Islet of Langerhans (tissue), 1 donor: ENCODE results near the gene ANKRD29.

Experiments
- FAIRE-seq: peaks from one replicate; lab custom pipeline; 2011; peaks lifted over from hg19 to GRCh38; lab: Jason Lieb, UNC

Gene ANKRD29, protein sequence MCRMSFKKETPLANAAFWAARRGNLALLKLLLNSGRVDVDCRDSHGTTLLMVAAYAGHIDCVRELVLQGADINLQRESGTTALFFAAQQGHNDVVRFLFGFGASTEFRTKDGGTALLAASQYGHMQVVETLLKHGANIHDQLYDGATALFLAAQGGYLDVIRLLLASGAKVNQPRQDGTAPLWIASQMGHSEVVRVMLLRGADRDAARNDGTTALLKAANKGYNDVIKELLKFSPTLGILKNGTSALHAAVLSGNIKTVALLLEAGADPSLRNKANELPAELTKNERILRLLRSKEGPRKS

DNA sequence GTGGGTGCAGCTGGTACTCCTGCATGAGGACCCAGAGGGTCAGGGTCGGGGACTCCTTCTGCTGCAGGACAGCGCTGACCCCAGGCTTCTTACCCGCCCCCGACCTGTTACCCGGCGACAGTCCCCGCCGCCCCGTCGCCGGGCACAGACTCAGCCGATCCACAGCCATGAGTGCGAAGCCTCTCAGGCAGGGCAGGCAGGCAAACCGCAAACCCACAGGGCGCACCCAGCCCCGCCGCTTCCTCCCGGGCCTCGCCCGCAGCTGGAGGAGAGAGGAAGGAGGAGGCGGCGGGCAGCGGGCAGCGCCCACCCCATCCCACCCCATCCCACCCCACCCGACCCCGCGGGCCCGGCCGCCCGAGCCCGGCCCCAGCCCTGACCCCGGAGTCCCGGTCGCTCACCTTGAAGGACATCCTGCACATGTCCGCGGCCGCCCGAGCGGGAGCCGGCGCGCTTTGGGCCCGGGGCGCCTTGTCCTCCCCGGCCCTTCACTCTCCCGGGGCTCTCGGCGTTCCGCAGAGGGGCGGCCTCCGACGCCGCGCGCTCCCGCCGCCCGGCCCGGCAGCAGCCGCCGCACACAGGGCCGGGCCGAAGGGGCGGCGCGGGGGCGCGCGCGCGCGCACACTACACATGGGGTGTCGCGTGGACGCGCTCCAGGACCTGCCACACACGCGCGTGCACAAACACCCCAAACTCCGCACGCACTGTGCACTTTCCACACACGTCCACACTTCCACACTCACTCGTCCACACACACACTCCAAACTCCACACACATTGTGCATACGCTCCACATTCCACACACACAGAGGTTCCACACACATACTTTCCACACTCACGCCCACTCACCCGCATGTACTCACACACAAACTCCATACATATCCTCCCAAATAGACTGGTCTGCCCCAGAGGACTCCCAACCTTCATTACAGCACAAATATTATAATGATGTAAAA is at the start of gene ANKRD29:
Gene ANKRD29, minus strand, starts transcription at position 603 of the 955 bp plus-strand sequence. Its CDS starts 181 bp downstream, at position 422.
- FAIRE-seq: no peak

DNA sequence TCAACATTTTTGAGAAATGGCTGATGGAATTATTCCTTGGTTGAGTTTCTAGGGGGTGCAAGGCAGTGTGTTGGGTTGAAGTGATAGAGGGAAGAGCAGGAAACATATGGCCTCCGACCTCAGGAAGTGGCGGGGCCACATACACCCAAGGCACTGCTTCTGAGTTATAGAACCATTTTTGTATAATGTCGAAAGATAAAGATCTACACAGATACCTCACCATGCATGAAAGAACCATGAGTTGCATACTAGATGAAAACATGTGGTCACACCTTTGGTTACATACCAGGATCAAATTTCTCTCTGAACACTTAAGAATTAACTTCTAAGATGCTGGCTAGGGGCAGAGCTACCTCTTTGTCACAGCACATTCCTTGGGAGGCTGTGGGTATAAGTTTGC is 49.7 kb upstream of the ANKRD29 start:
- FAIRE-seq: no peak

- no peak for FAIRE-seq
Measured at GRCh38 chr18:23711426-23711825, 48.7 kb upstream of the ANKRD29 start.

- no peak for FAIRE-seq
Measured at GRCh38 chr18:23710946-23711345, 48.2 kb upstream of the ANKRD29 start.

DNA sequence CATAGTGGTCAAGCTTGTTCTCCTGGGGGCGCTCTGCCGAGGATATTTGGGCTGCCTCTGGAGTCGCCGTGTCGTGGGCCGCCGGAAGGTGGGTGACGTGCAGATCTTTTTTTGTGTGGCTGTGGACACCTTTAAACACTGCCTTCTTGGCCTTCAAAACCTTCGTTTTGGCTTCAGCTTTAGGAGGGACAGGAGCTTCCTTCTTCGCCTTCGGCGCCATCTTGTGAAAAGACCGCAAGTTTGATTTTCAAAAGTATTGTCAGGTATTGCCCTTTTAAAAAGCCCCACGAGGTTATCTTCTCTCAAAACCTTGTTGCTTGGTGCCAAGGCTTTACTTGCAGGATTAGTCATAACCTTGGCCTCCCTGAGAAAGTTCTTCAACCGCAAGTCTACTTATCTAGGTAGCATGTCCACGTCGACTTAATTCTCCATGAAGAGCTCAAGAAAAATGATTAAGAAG is 47.4 kb upstream of the ANKRD29 start:
- no peak for FAIRE-seq

DNA sequence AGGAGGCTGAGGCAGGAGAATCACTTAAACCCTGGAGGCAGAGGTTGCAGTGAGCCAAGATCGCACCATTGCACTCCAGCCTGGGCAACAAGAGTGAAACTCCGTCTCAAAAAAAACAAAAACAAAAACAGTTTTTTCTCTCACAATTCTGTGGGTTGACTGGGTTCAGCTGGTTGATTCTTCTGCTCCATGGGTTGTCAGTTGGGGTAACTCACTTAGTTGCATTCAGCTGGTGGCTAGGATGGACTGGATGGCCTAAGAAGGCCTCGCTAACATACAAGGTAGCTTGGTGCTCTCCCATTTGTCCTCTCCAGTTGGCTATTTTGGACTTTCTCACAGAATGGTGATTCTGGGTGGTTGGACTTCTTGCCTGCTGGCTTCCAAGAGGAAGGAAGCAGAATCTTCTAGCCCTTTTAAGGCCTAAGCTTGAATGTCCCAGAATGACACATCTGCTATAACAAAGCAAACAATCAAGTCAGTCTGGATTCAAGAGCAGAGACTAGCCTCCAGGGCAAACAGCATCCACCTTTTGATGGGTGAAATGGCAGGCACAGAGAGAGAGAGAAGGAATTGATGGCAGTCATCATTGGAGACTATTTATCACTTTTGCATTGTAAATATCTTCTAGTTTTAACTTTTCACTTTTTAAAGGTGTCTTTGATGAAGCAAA is 44.4 kb upstream of the ANKRD29 start:
- FAIRE-seq: no peak

DNA sequence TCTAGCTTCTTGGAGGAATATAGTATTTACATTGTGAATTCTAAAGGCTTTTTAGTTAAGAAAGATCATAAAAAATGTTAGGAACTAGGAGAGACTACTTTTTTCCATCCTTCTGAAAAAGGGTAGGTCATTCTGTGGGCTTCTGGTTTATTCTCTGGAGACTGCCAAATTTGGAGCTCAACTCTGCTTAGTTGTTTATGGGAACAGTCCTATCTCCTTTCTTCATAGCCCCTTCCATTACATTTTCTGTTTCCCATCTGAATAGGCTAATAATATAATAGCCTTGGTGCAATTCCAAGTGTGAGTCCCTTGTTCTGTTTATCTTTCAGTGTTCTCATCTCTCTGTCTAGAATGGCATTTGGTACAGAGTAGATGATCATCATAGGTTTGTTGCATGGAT is 42.1 kb upstream of the ANKRD29 start:
- no peak for FAIRE-seq

GRCh38 chr18:23703987-23704384 is 41.3 kb upstream of the ANKRD29 start:
- FAIRE-seq: no peak

- peak; percentile 81 for FAIRE-seq
Measured at GRCh38 chr18:23703057-23703986, 40.6 kb upstream of the ANKRD29 start.

GRCh38 chr18:23702606-23703005 is 39.9 kb upstream of the ANKRD29 start:
- no peak for FAIRE-seq

GRCh38 chr18:23701544-23702064 is 38.9 kb upstream of the ANKRD29 start:
- no peak for FAIRE-seq

- FAIRE-seq: no peak
Measured at GRCh38 chr18:23701017-23701416, 38.3 kb upstream of the ANKRD29 start.

DNA sequence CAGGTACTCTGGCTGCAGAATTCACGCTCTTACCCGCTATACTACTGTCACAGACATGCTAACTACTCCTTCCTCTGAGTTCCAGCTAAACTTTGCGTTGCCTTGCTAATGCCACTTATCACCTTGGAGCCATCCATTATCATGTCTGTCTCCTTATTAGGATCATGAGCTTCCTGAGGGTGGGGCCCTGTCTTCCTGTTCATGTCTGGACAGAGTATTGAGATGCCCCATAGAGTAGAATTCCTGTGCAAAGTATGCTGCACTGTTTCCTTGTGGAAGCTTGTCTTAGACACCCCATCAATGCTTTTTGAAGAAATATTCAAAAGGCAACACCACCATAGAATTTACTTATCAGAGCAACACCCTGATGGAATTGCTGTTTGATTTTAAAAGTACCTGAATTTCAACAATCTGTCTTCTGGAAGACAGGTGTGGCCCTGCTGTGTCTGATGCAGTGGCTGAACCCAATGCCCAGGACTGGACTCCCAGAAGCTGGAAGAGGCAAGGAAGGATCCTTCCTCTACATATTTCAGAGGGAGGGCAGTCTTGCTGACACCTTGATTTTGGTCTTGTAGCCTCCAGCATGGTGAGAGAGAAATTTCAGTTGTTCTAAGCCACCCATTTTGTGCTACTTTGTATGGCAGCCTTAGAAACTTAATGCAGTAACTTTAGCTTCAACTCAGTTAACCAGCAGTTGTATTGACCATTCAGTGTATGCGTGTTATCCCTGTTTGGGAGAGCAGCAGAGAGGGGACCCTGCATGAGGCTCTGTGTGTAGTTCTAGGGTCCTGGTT is 32.1 kb upstream of the ANKRD29 start:
- FAIRE-seq: no peak

DNA sequence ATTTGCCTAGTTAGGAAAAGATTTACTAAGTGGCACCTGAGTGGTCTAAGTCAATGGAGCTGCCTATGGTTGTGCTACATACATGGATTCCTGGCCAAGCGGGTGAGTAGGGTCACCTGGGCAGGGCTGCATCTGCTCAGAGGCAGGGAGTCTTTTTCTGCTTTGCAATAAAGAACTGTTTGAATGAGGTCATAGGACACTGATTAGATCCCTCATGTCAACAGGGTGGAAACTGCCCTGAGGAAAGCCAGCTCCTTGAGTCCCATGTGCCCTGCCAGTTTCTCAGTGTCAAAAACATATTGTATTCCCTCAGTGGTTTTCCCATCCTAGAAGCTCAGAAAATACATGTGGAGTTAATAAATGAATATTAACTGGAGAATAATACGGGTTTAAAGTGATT is 31.1 kb upstream of the ANKRD29 start:
- FAIRE-seq: no peak

DNA sequence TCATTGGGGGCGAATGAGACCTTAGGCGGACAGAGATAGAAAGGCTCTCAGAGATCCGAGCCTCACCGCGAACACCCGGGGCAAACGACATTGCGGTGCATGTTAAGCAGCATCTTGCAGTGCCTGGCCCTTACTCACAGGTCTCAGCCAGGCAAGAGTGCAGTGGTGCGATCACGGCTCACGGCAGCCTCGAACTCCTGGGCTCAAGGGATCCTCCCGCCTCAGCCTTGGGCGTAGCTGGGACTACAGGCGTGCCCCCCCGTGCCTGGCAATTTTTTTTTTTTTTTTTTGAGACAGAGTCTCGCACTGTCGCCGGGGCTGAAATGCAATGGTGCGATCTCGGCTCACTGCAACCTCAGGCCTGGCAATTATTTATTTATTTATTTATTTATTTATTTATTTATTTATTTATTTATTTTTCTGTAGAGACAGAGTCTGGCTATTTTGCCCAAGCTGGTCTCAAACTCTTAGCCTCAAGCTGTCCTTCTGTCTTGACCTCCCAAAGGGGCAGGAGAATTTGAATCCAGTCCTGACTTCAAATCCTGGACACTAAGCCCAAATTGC is 27.9 kb upstream of the ANKRD29 start:
- no peak for FAIRE-seq

- no peak for FAIRE-seq
Measured at GRCh38 chr18:23689616-23690504, 27.1 kb upstream of the ANKRD29 start.

GRCh38 chr18:23689031-23689615 is 26.4 kb upstream of the ANKRD29 start, which contains the start of gene LAMA3:
LAMA3 (plus strand) TSS chr18:23689453; CDS start chr18:23689684, 231 bp downstream.
- FAIRE-seq: no peak

- FAIRE-seq: no peak
Measured at GRCh38 chr18:23688528-23688927, 25.8 kb upstream of the ANKRD29 start.
